ENCODE results near the gene SMARCC1. TPM values are rescaled to one million over a fixed set of nuclear protein-coding genes. Genes with fewer than 3 reads are reported as not detected.
A peak's percentile ranks its signal among the peaks of the same experiment; 100 is the strongest.

SMARCC1 gene
- total RNA-seq, 1 experiment from 2014 or later: 249 TPM

GRCh38 chr3:47634996-47635395 lies 146.7 kb downstream of the SMARCC1 start (continued):
- TF ChIP-seq ATF6 (CRISPR knock-in tag; IDR thresholded peaks at IDR 0.05) (no peak), ETV6 (CRISPR knock-in tag; IDR thresholded peaks at IDR 0.05) (no peak), FOXP1 (CRISPR knock-in tag; IDR thresholded peaks at IDR 0.05; ENCODE audit: borderline replicate concordance) (no peak), SMAD4 (CRISPR knock-in tag; IDR thresholded peaks at IDR 0.05) (no peak), CTCF (IDR thresholded peaks at IDR 0.05) (no peak), MXD4 (CRISPR knock-in tag; IDR thresholded peaks at IDR 0.05; ENCODE audit: borderline replicate concordance) (no peak), SMAD3 (CRISPR knock-in tag; IDR thresholded peaks at IDR 0.05; ENCODE audit: borderline replicate concordance) (no peak)

GRCh38 chr3:47630810-47631209 lies 150.9 kb downstream of the SMARCC1 start:
- TF ChIP-seq ZNF121 (CRISPR knock-in tag; IDR thresholded peaks at IDR 0.05): peak; percentile 81
- no peak for TF ChIP-seq SMAD4 (CRISPR knock-in tag; IDR thresholded peaks at IDR 0.05)
- ATAC-seq: no peak
- CTCF ChIA-PET: no interaction called here
- Mint-ChIP-seq H3K4me3 (no peak overlapping the region), H3K9me3 (no peaks in the 10 kb centered on the region), H3K36me3 (peaks cover 78% of the 10 kb centered on the region), H3K27ac (peak overlapping the region; percentile 81; the same call in 1 of the 2 replicates), H3K27me3 (ENCODE audit: low read depth) (no peaks in the 10 kb centered on the region), H3K4me1 (no peaks in the 10 kb centered on the region)
- DNase-seq (ENCODE audit: low spot score): no peak
- POLR2A ChIA-PET: no interaction called here

GRCh38 chr3:47629770-47630169 lies 151.9 kb downstream of the SMARCC1 start:
- peaks cover 72% of the 10 kb centered on the region for H3K36me3 Mint-ChIP-seq
- ATAC-seq: no peak
- no peaks in the 10 kb centered on the region for H3K27me3 Mint-ChIP-seq (ENCODE audit: low read depth)
- no peaks in the 10 kb centered on the region for H3K4me1 Mint-ChIP-seq
- no peak overlapping the region for H3K4me3 Mint-ChIP-seq
- TF ChIP-seq ATF3 (CRISPR knock-in tag; conservative IDR thresholded peaks at IDR 0.05): no peak
- no peak for TF ChIP-seq TEAD1 (CRISPR knock-in tag; IDR thresholded peaks at IDR 0.05)
- no peak for TF ChIP-seq SMAD4 (CRISPR knock-in tag; IDR thresholded peaks at IDR 0.05)
- TF ChIP-seq NFE2L1 (CRISPR knock-in tag; IDR thresholded peaks at IDR 0.05): no peak
- TF ChIP-seq ZNF138 (CRISPR knock-in tag; conservative IDR thresholded peaks at IDR 0.05): no peak
- no peak for DNase-seq (ENCODE audit: low spot score)
- ChIA-PET POLR2A (no interaction called here), CTCF (no interaction called here)
- no peaks in the 10 kb centered on the region for H3K9me3 Mint-ChIP-seq
- H3K27ac Mint-ChIP-seq: no peak overlapping the region

GRCh38 chr3:47628426-47628825 lies 153.3 kb downstream of the SMARCC1 start:
- ChIA-PET POLR2A (interaction anchor here (0.5 kb wide), 1 partner anchor 18 kb away, joined by 3 read pairs; no protein-coding TSS in a partner anchor), CTCF (interaction anchor here (0.9 kb wide), 1 partner anchor 171 kb away, joined by 3 read pairs; no protein-coding TSS in a partner anchor)
- ATAC-seq: no peak
- no peak for TF ChIP-seq ATF2 (CRISPR knock-in tag; IDR thresholded peaks at IDR 0.05; ENCODE audit: borderline replicate concordance, low read depth)
- no peaks in the 10 kb centered on the region for H3K4me1 Mint-ChIP-seq
- H3K4me3 Mint-ChIP-seq: no peak overlapping the region
- H3K36me3 Mint-ChIP-seq: peaks cover 65% of the 10 kb centered on the region
- no peaks in the 10 kb centered on the region for H3K27me3 Mint-ChIP-seq (ENCODE audit: low read depth)
- peak overlapping the region; percentile 68 for H3K27ac Mint-ChIP-seq
- no peaks in the 10 kb centered on the region for H3K9me3 Mint-ChIP-seq
- no peak for DNase-seq (ENCODE audit: low spot score)
